WI38 (cell line): Measurements from ENCODE around the gene PPP2R2C.

Source experiments
- H3K4me3 ChIP-seq: 2 replicates; pipeline ENCODE4 v1.5.1; 2011; ENCODE audit warnings: low read depth, mild to moderate bottlenecking, control low read depth, low read length
- CTCF ChIP-seq: IDR thresholded peaks from 2 replicates; pipeline ENCODE4 v1.5.1; 2012; ENCODE audit warnings: low read depth, mild to moderate bottlenecking, control low read depth, low read length

The PPP2R2C gene

GRCh38 chr4:6290256-6290655 lies 182.2 kb downstream of the PPP2R2C start:
- H3K4me3 ChIP-seq, result no peak overlapping the region
- TF ChIP-seq CTCF, result no peak

- TF ChIP-seq CTCF, result no peak
- H3K4me3 ChIP-seq, result no peak overlapping the region
Observed at GRCh38 chr4:6288871-6289270, 183.5 kb downstream of the PPP2R2C start.

- no peak for TF ChIP-seq CTCF
- no peak overlapping the region for H3K4me3 ChIP-seq
Observed at GRCh38 chr4:6288342-6288741, 184.1 kb downstream of the PPP2R2C start.

GRCh38 chr4:6287017-6287788 lies 185.2 kb downstream of the PPP2R2C start:
- no peak overlapping the region for H3K4me3 ChIP-seq
- no peak for TF ChIP-seq CTCF

- no peak overlapping the region for H3K4me3 ChIP-seq
- no peak for TF ChIP-seq CTCF
Observed at GRCh38 chr4:6283282-6283681, 189.1 kb downstream of the PPP2R2C start.

- no peak for TF ChIP-seq CTCF
- H3K4me3 ChIP-seq, result no peak overlapping the region
Observed at GRCh38 chr4:6282314-6282771, 190.1 kb downstream of the PPP2R2C start.

GRCh38 chr4:6281436-6282313 lies 190.7 kb downstream of the PPP2R2C start:
- no peak for TF ChIP-seq CTCF
- no peak overlapping the region for H3K4me3 ChIP-seq
